ENCODE results near the gene NLRX1.
"Not testable (repeated sequence)": the region's sequence is repeated elsewhere in the genome, so short reads cannot be mapped to it uniquely, and the experiment has no call there.

Gene NLRX1

DNA sequence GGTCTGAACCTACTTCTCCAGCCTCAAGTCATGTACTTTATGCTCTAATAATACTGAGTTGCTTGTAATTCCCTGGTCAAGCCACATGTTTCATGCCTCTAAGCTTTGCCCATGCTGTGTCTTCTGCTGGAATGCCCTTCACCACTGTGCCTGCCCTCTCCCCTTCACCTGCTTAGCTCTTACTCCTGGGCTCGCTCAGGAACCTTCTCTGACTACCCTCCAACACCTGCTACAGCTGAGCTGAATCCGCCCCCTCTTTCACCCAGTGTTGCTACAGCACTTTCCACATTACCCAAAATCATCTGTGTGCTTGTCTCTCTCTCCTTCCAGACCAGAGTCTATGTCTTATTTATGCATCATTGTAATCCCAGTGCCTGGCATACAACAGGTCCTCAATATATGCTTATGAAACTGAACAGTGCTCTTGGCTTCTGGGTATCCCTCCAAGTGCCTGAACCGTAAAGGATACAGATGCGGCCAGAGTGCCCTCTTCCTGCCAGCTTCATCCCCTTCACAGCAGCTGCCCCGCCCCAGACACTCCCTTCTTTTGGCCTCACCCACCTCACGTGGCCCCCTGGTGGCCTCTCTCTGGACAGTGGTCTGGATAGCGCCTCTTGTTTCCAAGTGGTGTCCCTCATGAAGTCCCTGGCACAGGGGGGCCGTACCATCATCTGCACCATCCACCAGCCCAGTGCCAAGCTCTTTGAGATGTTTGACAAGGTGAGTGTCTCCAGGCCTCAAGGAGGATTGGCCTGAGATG lies 12.6 kb upstream of the NLRX1 start:
- DNase-seq (ENCODE audit: low spot score) = no peak

DNA sequence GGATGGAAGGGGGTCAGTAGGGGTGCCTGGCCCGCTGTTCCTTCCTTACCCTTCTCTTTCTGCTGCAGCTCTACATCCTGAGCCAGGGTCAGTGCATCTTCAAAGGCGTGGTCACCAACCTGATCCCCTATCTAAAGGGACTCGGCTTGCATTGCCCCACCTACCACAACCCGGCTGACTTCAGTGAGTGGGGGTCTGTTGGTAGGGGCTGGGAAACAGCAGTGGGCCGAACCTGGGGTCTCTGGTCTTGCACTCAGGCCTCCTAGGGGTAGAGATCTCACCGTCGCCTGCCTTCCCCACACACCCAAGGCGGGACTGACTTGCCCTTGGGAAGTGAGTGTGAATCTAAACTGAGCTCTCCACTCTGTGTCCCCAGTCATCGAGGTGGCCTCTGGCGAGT lies 12.0 kb upstream of the NLRX1 start:
- DNase-seq (ENCODE audit: low spot score) = no peak

DNA sequence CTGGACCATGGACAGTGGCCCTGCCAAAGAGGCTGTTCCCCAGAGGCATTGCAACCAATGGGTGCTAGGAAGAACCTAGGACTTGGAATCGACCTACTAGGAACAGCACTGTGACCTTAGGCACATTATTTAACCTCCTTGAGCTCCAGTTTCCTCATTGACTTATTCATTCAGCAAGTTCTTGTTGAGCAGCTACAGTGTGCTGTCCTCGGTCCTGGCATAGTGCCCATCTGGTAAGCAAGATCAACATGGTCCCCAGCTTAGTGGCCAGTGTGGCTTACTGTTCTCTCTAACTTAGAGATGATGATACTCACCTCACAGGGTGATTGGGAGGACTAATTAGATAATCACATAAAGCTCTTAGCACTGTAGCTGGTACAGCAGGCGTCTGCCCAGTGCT lies 11.5 kb upstream of the NLRX1 start:
- no peak for DNase-seq (ENCODE audit: low spot score)

DNA sequence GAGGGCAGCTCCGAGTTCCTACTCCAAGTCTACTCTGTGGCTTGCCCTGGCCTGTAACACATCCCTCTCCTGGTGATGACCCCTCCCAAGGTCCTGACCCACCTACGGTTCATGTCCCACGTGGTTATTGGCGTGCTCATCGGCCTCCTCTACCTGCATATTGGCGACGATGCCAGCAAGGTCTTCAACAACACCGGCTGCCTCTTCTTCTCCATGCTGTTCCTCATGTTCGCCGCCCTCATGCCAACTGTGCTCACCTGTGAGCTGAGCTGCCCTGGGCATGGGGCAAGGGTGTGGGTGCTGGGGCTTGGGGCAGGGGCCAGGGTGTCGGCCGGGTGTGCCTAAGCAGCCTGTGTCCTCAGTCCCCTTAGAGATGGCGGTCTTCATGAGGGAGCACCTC lies 10.1 kb upstream of the NLRX1 start:
- DNase-seq (ENCODE audit: low spot score) = no peak

DNA sequence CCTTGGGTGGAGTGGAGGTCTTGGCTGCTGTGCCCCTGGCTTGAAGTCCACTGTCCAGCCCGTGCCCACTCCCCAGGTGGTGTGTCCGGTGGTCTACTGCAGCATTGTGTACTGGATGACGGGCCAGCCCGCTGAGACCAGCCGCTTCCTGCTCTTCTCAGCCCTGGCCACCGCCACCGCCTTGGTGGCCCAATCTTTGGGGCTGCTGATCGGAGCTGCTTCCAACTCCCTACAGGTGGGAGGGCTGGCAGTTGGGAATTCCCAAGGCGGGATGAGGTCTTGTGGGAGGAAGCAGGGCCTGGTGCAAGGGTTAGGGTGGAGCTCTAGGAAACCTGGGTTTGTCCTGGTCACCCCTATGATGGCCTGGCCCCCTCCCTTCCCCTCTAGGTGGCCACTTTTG lies 8.4 kb upstream of the NLRX1 start:
- no peak for DNase-seq (ENCODE audit: low spot score)

DNA sequence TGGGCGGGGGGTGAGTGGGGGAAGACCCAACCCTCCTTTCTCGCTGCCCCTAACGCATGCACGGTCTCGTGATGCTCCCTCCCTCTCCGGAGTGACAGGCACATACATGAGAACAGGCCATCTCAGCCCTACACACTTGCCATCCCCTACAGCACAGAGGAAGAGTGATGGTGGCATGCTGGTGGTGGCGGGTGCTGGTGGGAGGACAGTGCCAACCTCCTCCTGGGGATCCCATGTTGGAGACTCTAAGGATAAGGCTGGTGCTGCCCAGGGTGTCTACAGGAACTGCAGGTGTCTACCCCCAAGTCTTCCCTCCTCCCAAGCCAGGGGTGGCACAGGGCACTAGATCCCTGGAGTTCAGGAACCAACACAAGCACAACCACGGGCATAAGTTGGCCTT lies 6.7 kb upstream of the NLRX1 start:
- DNase-seq (ENCODE audit: low spot score) = no peak

DNA sequence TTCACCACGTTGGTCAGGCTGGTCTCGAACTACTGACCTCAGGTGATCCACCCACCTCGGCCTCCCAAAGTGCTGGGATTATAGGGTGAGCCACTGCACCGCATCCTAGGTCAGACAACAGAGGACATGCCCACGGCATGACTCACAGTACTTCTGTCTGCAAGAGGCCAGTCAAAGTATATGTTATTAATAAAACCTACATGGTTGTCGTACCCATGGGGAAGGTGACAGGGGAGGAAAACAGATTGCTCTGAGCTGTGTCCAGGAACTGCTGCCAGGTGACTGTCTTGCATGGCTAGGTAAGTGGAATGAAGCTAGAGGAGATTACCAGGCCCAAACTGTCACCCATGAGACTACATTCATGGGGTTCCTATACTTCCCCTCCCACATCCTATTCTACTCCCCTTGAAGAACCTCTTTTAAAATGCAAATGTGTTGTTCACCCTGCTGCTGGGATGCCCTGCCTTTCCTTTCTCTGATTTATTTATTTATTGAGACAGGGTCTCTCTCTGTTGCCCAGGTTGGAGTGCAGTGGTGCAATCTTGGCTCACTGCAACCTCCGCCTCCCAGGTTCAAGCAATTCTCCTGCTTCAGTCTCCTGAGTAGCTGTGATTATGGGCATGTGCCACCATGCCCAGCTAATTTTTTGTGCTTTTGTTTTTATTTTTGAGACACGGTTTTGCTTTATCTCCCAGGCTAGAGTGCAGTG lies 2.0 kb upstream of the NLRX1 start:
- no peak for DNase-seq (ENCODE audit: low spot score)

DNA sequence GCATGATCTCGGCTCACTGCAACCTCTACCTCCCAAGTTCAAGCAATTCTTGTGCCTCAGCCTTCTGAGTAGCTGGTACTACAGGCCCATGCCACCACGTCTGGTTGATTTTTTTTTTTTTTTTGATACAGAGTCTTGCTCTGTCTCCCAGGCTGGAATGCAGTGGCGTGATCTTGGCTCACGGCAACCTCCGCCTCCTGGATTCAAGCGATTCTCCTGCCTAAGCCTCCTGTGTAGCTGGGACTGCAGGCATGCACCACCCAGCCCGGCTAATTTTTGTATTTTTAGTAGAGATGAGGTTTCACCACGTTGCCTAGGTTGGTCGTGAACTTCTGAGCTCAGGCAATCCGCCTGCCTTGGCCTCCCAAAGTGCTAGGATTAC lies 1.5 kb upstream of the NLRX1 start:
- not testable (repeated sequence) for DNase-seq (ENCODE audit: low spot score)

DNA sequence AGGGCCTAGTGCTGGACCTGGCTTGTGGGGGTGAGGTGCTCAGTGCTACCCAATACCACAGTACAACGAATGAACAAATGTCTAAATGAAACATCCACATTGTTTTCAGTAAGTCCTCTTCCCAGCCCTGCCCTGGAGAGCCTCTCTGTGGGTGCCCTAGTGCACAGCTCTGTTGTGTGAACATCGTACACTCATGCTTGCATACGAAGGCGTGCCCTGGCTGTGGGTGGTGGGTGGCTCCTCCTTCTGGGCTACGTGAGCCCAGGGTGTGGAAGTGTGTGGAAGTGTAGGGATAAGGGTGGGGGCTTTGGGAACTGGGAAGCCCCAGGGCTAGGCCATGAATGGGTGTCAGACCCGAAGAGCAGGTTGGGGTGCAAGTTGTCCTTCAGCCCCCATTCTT lies 592 bp upstream of the NLRX1 start:
- no peak for DNase-seq (ENCODE audit: low spot score)

DNA sequence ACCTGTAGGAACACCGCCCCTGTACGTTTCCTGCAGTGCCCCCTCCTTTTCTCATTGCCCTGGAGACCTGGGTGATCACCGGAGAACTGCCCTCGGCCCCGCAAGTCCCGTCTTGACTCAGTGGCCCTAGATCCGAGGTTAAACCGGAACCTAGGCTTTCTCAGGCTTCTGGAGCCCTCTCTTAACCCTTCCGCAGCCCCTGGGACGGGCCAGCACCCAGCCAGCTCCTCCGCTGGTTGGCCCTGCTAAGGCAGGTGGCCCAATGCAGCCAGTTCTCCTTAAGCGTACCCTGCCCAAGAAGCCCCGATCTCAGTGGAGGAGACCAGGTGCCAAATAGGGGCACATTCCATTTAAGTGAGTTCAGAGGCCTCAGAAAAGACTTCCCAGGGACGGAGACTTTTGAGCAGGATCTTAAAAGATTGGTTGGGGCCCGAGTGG lies 776 bp downstream of the NLRX1 start:
- no peak for DNase-seq (ENCODE audit: low spot score)

DNA sequence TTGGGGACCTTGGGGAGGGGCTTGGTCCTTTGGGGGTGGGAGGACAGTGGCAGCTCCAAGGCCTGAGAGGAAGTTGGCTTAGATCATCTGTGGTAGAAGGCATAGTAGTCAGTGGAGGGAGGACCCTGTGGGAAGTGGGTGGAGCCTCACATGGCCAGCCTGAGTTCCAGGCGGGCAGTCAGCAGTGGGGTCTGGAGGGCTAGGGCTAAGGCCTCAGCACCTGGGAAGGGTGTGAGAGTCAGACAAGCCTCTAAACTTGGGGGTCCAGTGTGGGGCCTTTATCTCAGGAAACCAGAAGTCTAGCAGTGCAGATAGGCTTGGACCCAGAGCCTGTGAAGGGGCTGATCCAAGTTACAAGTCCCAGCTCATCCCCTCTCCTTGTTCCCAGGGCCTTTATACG lies 4.0 kb downstream of the NLRX1 start:
- DNase-seq (ENCODE audit: low spot score) = no peak

DNA sequence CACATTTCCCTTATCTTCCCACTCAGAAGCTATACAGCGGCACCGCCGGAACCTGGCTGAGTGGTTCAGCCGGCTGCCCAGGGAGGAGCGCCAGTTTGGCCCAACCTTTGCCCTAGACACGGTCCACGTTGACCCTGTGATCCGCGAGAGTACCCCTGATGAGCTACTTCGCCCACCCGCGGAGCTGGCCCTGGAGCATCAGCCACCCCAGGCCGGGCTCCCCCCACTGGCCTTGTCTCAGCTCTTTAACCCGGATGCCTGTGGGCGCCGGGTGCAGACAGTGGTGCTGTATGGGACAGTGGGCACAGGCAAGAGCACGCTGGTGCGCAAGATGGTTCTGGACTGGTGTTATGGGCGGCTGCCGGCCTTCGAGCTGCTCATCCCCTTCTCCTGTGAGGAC lies 4.9 kb downstream of the NLRX1 start:
- no peak for DNase-seq (ENCODE audit: low spot score)

DNA sequence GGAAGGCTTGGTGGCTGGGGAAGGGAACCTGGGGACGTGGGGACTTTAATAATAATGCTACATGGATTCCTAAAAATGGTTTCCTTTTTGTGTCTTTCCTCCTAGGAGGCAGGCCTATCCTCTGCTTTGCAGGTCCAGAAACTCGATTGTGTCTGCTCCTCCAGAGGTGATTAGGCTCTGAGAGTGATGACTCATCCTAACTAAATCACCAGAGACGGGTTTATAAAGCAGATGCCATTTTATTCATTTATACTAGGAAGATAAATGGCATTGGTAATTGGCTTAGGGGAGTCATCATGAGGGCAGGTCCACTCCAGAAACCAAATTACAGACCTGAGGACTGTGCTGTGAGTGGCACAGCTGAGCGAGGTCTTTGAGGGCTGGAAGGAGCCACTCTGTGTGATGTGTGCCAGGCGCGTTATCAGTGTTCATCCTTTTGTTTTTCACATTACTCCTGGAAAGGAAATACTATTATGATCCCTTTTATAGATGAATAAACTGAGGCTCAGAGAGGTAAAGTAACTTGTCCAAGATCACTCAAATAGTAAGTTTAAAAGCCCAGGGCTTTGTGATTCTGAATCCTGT lies 7.1 kb downstream of the NLRX1 start:
- no peak for DNase-seq (ENCODE audit: low spot score)

DNA sequence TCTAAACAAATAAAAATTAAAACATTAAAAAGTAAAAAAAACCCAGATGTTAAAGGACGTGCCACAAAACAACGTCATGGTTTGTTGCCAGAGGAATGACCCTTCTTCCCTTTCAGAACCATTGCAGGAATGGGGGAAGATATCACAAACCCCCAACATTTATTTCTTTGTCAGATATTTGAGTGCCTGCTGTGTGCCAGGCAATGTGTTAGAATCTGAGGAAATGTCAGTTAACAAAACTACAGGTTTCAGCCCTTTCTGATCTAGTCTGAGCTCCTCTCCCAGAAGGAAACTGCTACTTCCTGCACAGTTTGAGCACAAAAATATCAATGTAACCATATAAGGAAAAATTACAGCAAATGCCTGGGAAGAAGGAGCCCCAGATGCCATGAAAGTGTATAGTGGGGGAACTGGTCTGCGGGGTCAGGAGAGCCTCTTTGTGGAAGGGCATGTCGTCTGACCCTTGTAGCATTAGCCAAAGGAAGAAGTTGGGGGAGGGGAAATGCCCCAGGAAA lies 9.7 kb downstream of the NLRX1 start:
- no peak for DNase-seq (ENCODE audit: low spot score)

DNA sequence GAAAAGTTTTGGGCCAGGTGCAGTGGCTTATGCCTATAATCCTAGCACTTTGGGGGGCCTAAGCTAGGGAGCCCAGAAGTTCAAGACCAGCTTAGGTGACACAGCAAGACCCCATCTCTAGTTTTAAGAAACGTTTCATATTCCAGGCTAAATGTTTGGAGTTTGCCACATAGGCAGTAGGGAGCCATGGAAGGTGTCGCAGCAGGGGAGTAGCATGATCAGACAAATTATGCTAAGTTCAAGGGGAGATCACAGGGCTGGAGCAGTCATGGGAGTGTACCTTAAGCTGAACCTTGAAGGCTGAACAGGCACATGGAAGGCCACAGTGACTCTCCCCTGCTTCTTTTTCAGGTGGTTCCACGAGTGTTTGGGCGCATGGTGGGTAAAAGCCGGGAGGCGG lies 10.8 kb downstream of the NLRX1 start:
- DNase-seq (ENCODE audit: low spot score) = no peak

DNA sequence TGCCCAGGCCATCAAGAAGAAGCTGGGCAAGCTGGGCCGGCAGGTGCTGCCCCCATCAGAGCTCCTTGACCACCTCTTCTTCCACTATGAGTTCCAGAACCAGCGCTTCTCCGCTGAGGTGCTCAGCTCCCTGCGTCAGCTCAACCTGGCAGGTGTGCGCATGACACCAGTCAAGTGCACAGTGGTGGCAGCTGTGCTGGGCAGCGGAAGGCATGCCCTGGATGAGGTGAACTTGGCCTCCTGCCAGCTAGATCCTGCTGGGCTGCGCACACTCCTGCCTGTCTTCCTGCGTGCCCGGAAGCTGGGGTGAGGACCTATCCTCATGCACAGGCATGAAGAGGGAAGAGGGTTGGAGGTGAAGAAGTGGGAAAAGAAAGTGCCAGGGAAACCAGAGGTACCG lies 11.5 kb downstream of the NLRX1 start:
- DNase-seq (ENCODE audit: low spot score) = no peak

DNA sequence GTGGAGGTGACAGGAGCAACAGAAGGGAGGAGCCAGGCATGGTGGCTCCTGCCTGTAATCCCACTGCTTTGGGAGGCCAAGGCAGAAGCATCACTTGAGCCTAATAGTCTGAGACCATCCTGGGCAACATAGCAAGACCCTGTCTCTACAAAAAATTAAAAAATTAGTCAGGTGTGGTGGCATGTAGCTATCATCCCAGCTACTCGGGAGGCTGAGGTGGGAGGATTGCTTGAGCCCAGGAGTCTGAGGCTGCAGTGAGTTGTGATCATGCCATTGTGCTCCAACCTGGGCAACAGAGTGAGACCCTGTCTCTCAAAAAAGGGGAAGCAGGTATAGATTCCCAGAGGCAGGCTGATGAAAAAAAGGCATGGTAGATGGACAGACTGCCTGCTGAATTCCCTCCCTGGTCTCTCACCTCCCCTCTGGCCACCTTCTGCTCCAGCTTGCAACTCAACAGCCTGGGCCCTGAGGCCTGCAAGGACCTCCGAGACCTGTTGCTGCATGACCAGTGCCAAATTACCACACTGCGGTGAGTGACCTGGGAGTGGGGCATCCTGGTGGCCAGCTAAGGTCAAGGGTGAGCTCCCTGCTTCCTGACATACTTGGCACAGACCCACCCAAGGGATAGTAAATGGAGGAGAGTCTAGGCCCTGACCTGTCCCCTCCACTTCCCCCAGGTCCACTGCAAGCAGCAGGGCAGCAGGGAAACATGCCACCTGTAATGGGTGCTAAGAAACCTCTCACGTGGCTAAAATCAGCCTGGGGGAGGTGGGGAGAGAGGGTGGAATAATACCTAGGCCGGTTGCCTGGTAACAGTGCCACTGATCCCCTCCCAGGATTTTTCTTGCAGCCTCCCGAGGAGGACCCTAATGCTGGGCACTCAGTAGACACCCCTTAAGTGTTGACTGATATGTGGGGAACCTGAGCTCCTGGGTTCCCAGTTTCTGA lies 12.5 kb downstream of the NLRX1 start:
- no peak for DNase-seq (ENCODE audit: low spot score)

DNA sequence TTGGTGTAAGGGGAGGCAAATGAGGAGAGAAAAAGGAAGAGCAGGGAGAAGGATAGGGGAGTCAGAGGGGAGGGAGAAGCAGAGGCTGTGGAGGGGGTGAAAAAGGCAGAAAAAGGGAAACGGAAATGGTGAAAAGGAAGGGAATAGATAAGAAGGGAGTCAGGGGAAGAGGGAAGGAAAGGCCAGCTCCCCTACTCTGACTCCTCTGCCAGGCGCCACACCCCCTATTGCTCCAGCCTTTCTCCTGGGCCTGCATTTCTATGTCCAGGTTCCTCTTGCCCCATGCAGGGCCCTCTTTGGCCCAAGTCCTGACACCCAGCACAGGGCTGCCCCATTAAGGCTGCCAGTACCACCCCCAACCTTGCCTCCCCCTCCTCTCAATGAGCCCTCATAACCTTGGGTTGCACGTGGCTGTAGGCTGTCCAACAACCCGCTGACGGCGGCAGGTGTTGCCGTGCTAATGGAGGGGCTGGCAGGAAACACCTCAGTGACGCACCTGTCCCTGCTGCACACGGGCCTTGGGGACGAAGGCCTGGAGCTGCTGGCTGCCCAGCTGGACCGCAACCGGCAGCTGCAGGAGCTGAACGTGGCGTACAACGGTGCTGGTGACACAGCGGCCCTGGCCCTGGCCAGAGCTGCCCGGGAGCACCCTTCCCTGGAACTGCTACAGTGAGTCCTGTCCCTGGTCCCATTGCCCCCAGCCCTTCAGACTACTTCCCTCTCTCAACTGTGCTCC lies 13.3 kb downstream of the NLRX1 start:
- DNase-seq (ENCODE audit: low spot score) = no peak

DNA sequence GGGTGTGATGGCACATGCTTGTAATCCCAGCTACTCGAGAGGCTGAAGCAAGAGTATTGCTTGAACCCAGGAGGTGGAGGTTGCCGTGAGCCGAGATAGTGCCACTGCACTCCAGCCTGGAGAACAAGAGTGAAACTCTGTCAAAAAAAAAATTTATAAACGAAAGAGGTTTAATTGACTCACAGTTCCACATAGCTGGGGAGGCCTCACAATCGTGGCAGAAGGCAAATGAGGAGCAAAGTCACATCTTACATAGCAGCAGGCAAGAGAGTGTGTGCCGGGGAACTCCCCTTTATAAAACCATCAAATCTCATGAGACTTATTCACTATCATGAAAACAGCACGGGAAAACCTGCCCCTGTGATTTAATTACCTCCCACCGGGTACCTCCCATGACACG lies 15.9 kb downstream of the NLRX1 start:
- DNase-seq (ENCODE audit: low spot score) = not testable (repeated sequence)

DNA sequence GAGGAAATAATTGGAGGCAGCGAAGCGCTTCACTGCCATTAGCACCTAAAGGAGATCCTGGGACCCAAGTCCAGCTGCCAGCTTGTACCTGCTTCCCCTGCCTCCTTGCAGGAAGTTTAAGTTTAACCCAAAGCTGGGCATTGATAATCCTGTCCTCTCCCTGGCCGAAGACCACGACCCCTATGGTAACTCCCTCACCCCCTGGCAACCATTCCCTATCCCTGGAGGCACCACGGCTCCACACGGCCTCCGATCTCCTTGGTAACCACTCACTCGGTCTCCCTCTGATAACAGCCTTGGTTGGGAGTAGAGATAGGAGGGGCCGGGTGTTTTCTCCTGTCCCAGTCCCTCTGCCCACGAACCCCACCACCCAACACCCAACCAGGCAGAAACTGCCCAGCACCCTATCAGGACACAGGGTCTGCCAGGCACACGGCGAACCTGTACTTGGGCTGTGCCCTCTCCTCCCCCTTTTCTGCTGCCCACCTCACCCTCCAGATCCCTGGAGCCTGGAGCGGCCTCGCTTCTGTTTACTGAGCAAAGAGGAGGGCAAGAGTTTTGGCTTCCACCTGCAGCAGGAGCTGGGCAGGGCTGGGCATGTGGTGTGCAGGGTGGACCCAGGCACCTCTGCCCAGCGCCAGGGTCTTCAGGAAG lies 17.6 kb downstream of the NLRX1 start:
- DNase-seq (ENCODE audit: low spot score) = no peak

Data from putamen (tissue), 1 donor.